HG03457 (cell line): ENCODE results near the gene ATP8B2.

ENCODE experiments used
- ATAC-seq: cut with Tn5 transposase; IDR thresholded peaks from one replicate; pipeline ENCODE4 v1.9.1; 2021; ENCODE audit warnings: moderate number of reproducible peaks; ENCODE audit not compliant: unreplicated experiment

The ATP8B2 gene

GRCh38 chr1:154391086-154391770, 65.9 kb downstream of the ATP8B2 start:
- no peak for ATAC-seq

GRCh38 chr1:154398141-154398540, 72.8 kb downstream of the ATP8B2 start:
- ATAC-seq, result no peak

GRCh38 chr1:154398678-154399077, 73.4 kb downstream of the ATP8B2 start:
- ATAC-seq, result no peak

GRCh38 chr1:154400381-154400801, 75.1 kb downstream of the ATP8B2 start:
- no peak for ATAC-seq
